Type B pancreatic cell (in vitro differentiated cells): ENCODE results near the gene DSCAM. TPM values are rescaled to one million over a fixed set of nuclear protein-coding genes. Genes with fewer than 3 reads are reported as not detected.

Experiments
- DNase-seq: peaks from one replicate; pipeline ENCODE4 v3.0.0; 2021; ENCODE audit warnings: mixed read lengths; ENCODE audit not compliant: unreplicated experiment; ENCODE audit errors: extremely low spot score
- H3K27ac Mint-ChIP-seq: 2 replicates; pipeline ENCODE4 v1.8.0; 2021; ENCODE audit warnings: mild to moderate bottlenecking, mixed read lengths
- H3K27me3 Mint-ChIP-seq: 2 replicates; pipeline ENCODE4 v1.8.0; 2021; ENCODE audit warnings: mixed read lengths
- H3K36me3 Mint-ChIP-seq: 2 replicates; pipeline ENCODE4 v1.8.0; 2021; ENCODE audit warnings: mixed read lengths
- H3K4me1 Mint-ChIP-seq: one replicate; pipeline ENCODE4 v1.8.0; 2021; ENCODE audit warnings: mixed read lengths; ENCODE audit not compliant: unreplicated experiment
- H3K4me3 Mint-ChIP-seq: 2 replicates; pipeline ENCODE4 v1.8.0; 2021; ENCODE audit warnings: mild to moderate bottlenecking, mixed read lengths
- H3K9me3 Mint-ChIP-seq: 2 replicates; pipeline ENCODE4 v1.8.0; 2021; ENCODE audit warnings: mixed read lengths
- total RNA-seq: library from RNA; stranded (reverse); gene quantifications from 2 replicates; pipeline ENCODE4 v1.2.1, GENCODE V29; 2021; ENCODE audit warnings: low replicate concordance
- TF ChIP-seq, protein P1 (sequence below): fragments of 200-600 bp; sonication (generic); conservative IDR thresholded peaks from 2 replicates; pipeline ENCODE4 v1.5.0; 2021; ENCODE audit warnings: antibody characterized with exemption, mild to moderate bottlenecking

The DSCAM gene
- total RNA-seq, 1 donor from 2014 or later = 1.4 TPM

DNA sequence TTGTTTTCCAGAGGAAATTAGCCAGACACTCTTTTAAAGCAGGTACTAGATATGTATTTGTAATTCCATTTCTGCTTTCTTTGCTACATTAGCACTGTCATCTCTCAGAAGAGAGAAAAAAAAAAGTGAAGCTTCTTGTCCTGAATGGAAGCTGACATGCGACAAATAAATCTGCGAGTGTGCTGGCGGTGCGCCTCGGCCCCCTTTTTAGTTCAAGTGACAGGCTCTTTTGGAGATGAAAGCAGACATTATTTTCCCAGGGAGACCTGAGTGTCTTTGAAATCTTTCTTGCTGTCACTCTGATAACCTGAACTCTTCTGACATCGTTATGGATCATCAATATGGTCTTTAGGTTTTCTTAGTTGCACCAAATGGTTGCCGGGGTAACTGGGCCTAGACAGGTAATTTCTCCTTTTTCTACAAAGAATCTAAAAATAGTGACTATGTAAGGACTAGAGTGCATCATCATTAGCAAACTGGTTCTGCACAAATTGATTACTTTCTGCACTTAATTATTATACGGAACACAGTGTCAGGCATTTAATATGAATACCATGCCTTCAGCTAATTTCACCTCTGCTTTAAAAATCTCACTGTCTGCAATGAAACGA, 501.1 kb downstream of the DSCAM start:
- Mint-ChIP-seq H3K27me3 (peaks cover 16% of the 10 kb centered on the region), H3K27ac (no peak overlapping the region), H3K36me3 (no peaks in the 10 kb centered on the region), H3K4me1 (no peaks in the 10 kb centered on the region), H3K4me3 (no peak overlapping the region), H3K9me3 (no peaks in the 10 kb centered on the region)
- TF ChIP-seq, protein P1, sequence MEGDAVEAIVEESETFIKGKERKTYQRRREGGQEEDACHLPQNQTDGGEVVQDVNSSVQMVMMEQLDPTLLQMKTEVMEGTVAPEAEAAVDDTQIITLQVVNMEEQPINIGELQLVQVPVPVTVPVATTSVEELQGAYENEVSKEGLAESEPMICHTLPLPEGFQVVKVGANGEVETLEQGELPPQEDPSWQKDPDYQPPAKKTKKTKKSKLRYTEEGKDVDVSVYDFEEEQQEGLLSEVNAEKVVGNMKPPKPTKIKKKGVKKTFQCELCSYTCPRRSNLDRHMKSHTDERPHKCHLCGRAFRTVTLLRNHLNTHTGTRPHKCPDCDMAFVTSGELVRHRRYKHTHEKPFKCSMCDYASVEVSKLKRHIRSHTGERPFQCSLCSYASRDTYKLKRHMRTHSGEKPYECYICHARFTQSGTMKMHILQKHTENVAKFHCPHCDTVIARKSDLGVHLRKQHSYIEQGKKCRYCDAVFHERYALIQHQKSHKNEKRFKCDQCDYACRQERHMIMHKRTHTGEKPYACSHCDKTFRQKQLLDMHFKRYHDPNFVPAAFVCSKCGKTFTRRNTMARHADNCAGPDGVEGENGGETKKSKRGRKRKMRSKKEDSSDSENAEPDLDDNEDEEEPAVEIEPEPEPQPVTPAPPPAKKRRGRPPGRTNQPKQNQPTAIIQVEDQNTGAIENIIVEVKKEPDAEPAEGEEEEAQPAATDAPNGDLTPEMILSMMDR = no peak
- no peak for DNase-seq

- peaks cover 7% of the 10 kb centered on the region for H3K27me3 Mint-ChIP-seq
- DNase-seq = no peak
- H3K9me3 Mint-ChIP-seq = no peaks in the 10 kb centered on the region
- H3K4me3 Mint-ChIP-seq = no peak overlapping the region
- TF ChIP-seq, protein P1 = no peak
- H3K36me3 Mint-ChIP-seq = no peaks in the 10 kb centered on the region
- H3K27ac Mint-ChIP-seq = no peak overlapping the region
- peaks cover 4% of the 10 kb centered on the region for H3K4me1 Mint-ChIP-seq
Measured at GRCh38 chr21:40340357-40340756, 506.6 kb downstream of the DSCAM start.

GRCh38 chr21:40339050-40339449, 507.9 kb downstream of the DSCAM start:
- H3K27ac Mint-ChIP-seq = no peak overlapping the region

DNA sequence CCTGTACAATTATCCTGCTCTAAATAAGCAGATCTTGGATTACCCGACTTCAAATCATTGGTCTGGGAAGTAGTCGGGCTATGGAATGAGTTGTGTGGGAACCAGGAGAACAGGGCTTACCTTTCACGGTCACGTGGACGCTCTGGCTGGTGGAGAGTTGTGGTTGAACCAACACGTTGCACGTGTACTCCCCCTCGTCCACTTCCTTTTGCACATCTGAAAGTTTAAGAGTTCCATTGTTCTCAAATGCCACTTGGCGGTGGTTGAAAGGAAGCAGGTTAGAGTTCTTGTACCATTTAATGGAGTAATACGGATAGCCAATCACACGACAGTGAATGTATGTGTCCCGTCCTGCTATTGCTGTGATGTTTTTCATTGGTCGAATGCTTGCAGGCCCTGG, 509.0 kb downstream of the DSCAM start:
- Mint-ChIP-seq H3K27ac (no peak overlapping the region), H3K4me3 (no peak overlapping the region), H3K9me3 (no peaks in the 10 kb centered on the region), H3K36me3 (no peaks in the 10 kb centered on the region), H3K27me3 (no peaks in the 10 kb centered on the region), H3K4me1 (peaks cover 4% of the 10 kb centered on the region)
- TF ChIP-seq, protein P1 = no peak
- no peak for DNase-seq

More at GRCh38 chr21:40339050-40339449, 507.9 kb downstream of the DSCAM start:
- no peak for DNase-seq
- Mint-ChIP-seq H3K27me3 (no peaks in the 10 kb centered on the region), H3K4me3 (no peak overlapping the region), H3K4me1 (peaks cover 4% of the 10 kb centered on the region), H3K9me3 (no peaks in the 10 kb centered on the region), H3K36me3 (no peaks in the 10 kb centered on the region)
- TF ChIP-seq, protein P1 = no peak

DNA sequence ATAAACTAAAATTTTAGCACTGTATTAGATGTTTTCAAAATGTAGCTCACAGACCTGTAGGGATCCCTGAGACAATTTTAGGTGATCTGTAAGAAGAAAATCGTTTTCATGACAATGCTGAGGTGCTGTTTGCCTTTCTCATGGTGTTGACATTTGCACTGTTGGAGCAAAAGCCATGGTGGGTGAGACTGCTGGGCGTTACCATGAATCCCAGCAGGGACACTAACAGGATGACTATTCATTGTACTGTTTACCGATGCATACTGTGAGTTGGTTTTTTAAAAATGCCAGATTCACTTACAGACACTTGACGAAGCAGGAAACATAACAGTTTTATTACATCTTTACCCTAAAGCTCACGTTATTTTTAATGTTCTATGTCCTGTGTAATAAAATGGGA, 511.3 kb downstream of the DSCAM start:
- H3K27me3 Mint-ChIP-seq = peaks cover 6% of the 10 kb centered on the region
- H3K4me1 Mint-ChIP-seq = peaks cover 4% of the 10 kb centered on the region
- TF ChIP-seq, protein P1 = no peak

DNA sequence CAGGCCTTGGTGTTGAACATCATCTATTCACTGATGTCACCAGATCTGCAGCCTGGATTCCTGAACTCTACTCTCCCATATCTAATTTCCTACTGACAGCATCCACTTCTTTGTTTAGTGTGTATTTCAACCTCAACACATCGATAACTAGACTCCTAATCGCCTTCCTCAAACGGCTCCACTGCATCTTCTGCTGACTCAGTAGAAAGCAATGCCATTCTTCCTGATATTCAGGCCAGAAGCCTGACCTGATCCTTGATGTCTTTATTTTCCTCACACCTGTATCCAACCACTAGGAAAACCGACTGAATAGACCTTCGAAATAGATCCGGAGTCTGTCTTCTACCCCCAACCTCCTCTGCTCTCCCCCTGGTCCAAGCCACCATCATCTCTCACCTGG, 512.8 kb downstream of the DSCAM start:
- no peak for DNase-seq
- Mint-ChIP-seq H3K27ac (no peak overlapping the region), H3K27me3 (peaks cover 6% of the 10 kb centered on the region), H3K4me3 (no peak overlapping the region), H3K36me3 (no peaks in the 10 kb centered on the region), H3K9me3 (no peaks in the 10 kb centered on the region), H3K4me1 (no peaks in the 10 kb centered on the region)
- TF ChIP-seq, protein P1 = no peak

More for the DNA sequence above, 511.3 kb downstream of the DSCAM start:
- Mint-ChIP-seq H3K9me3 (no peaks in the 10 kb centered on the region), H3K4me3 (no peak overlapping the region), H3K36me3 (no peaks in the 10 kb centered on the region), H3K27ac (no peak overlapping the region)
- DNase-seq = no peak
